Measurements from ENCODE around the gene CCDC170.

The CCDC170 gene

DNA sequence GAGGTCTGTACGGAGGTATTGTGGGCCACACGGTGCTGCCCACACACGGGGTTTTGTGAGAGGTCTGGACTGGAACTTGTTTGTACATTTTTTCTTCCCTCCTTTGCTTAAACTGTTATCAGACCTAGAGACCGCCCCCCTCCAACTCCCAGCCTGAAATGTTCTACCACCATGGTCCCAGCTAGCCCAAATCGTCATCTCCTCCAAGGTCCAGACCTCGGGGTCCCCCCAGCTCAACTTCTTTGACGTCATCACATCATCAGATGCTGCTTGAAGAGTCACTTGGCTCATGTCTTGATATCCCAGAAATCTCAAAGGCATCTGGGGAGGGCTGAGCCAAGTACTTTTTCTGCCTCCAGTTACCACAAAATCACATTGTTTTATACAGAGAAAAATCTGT lies 2.8 kb upstream of the CCDC170 start:
- Histone ChIP-seq H3K4me3 (ENCODE audit: low read depth, low read length) (no peak overlapping the region), H3K9me3 (no peaks in the 10 kb centered on the region), H3K4me1 (no peaks in the 10 kb centered on the region), H3K27me3 (peaks cover 75% of the 10 kb centered on the region), H3K36me3 (no peaks in the 10 kb centered on the region)
- TF ChIP-seq, protein P1, sequence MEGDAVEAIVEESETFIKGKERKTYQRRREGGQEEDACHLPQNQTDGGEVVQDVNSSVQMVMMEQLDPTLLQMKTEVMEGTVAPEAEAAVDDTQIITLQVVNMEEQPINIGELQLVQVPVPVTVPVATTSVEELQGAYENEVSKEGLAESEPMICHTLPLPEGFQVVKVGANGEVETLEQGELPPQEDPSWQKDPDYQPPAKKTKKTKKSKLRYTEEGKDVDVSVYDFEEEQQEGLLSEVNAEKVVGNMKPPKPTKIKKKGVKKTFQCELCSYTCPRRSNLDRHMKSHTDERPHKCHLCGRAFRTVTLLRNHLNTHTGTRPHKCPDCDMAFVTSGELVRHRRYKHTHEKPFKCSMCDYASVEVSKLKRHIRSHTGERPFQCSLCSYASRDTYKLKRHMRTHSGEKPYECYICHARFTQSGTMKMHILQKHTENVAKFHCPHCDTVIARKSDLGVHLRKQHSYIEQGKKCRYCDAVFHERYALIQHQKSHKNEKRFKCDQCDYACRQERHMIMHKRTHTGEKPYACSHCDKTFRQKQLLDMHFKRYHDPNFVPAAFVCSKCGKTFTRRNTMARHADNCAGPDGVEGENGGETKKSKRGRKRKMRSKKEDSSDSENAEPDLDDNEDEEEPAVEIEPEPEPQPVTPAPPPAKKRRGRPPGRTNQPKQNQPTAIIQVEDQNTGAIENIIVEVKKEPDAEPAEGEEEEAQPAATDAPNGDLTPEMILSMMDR (IDR thresholded peaks at IDR 0.05; ENCODE audit: low read depth, low read length) = no peak
- no peak for DNase-seq

DNA sequence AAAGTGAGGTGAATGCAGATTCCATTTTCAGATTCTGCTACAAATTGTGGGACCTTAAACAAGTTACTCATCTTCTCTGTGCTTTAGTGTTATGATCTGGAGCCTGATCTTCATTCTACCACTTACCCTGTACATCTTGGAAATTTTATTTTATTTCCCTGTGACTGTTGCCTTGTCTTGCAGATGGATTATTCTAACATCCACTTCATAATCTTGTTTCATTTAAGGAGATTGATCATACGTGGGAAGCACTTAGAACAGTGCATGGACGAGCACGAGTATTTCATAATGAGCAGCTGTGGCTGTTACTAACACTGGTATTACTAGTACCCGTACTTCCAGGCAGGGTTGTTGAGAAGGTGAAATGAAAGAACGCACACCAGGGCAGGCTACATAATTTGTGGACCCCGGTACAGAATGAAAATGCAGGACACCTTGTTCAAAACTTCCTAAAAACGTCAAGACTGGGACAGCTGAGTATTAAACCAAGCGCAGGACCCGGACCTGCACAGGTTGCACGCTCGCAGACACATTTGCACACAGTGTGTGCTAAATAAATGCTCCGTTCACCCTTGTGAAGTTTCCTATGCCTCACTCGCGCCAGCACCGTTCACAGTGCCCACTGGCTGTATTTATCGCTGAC lies 535 bp upstream of the CCDC170 start:
- H3K4me3 ChIP-seq (ENCODE audit: low read depth, low read length) = peak overlapping the region; percentile 40
- no peaks in the 10 kb centered on the region for H3K36me3 ChIP-seq
- H3K4me1 ChIP-seq = no peaks in the 10 kb centered on the region
- H3K27me3 ChIP-seq = peaks cover 78% of the 10 kb centered on the region
- no peaks in the 10 kb centered on the region for H3K9me3 ChIP-seq
- TF ChIP-seq, protein P1 (IDR thresholded peaks at IDR 0.05; ENCODE audit: low read depth, low read length) = no peak
- DNase-seq = no peak

DNA sequence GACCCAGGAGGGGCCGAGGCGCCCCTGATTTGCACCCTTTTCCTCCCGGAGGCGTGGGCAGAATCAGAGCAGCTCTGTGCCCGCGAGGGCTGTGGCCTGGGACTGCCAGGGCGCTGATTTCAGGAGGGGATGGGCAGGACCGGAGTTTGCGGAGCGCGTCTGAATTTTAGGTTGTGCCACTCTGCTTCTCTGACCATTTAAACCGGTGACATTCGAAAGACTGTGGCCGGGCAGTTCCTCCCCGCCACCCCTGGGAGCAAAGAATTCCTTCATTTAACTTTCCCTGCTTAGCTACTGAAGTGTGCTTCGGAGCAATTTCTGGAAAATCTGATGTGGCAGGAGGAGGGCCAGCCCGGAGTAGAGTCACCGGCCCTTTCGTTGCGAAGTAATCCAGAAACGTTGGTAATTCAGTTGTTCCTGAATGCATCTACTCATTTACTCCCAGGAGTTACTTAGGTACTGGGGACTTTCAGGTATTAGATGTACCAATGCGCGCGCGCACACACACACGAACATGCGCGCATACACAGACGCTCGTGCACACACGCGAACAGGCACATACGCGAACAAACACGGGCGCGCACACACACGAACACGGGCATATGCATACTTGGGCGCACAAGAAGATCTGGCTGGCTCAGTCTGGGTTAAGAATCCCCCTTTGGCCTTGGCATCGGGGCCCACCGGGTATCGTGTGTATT lies 568 bp downstream of the CCDC170 start:
- no peaks in the 10 kb centered on the region for H3K36me3 ChIP-seq
- TF ChIP-seq, protein P1 (IDR thresholded peaks at IDR 0.05; ENCODE audit: low read depth, low read length) = no peak
- no peaks in the 10 kb centered on the region for H3K9me3 ChIP-seq
- H3K4me1 ChIP-seq = no peaks in the 10 kb centered on the region
- DNase-seq = no peak
- H3K4me3 ChIP-seq (ENCODE audit: low read depth, low read length) = peak overlapping the region; percentile 40
- peaks cover 69% of the 10 kb centered on the region for H3K27me3 ChIP-seq

DNA sequence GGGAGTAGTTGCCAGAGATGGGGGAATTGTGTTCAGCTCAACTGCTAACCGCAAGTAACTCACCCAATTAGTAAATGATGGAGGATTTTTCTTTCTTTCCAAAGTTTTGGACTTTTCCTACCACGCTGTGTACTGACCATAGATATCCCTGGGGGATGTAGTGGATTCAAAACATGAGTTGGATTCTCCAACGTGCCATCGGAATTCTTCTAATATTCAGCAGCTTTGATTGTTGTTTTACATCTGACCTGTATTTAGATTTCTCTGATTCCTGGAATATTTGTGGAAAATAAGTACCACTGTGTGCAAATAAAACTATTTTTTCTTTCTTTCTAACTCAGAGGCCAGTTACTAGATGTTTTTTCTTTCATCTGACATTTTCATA lies 1.1 kb downstream of the CCDC170 start:
- H3K27me3 ChIP-seq = peaks cover 69% of the 10 kb centered on the region
- no peak overlapping the region for H3K4me3 ChIP-seq (ENCODE audit: low read depth, low read length)
- H3K36me3 ChIP-seq = no peaks in the 10 kb centered on the region
- no peak for DNase-seq
- no peaks in the 10 kb centered on the region for H3K9me3 ChIP-seq
- no peaks in the 10 kb centered on the region for H3K4me1 ChIP-seq
- TF ChIP-seq, protein P1 (IDR thresholded peaks at IDR 0.05; ENCODE audit: low read depth, low read length) = no peak

DNA sequence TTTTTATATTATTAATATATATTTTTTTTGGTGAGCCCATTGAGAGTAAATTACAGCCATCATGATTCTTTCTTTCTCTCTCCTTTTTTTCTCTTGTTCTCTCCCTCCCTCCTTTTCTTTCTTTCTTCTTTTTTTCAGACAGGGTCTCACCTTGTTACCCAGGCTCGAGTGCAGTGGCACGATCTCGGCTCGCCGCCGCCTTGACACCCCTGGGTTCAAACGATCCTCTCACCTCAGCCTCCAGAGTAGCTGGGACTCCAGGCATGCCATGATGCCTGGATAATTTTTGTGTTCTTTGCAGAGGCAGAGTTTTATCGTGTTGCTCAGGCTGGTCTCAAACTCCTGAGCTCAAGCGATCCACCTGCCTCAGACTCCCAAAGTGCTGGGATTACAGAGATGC lies 1.6 kb downstream of the CCDC170 start:
- Histone ChIP-seq H3K27me3 (peaks cover 67% of the 10 kb centered on the region), H3K9me3 (no peaks in the 10 kb centered on the region), H3K36me3 (no peaks in the 10 kb centered on the region), H3K4me1 (no peaks in the 10 kb centered on the region), H3K4me3 (ENCODE audit: low read depth, low read length) (no peak overlapping the region)
- TF ChIP-seq, protein P1 (IDR thresholded peaks at IDR 0.05; ENCODE audit: low read depth, low read length) = no peak
- DNase-seq = no peak

DNA sequence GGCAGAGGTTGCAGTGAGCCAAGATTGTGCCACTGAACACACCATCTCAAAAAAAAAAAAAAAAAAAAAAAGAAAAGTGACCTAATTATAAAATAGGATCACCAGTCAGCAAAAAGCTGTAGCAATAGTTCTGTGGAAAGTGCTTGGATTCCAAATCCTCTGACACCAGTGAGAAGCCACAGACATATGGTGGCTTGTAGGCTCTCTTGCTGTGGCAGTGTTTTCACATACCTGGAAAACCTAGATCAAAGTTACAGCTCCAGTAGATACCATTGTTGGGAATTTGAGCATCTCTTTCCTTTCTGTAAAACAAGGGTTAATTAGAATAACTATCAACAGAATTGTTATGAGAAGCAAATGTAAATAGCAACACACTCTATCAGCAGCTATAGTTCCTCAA lies 4.1 kb downstream of the CCDC170 start:
- no peaks in the 10 kb centered on the region for H3K36me3 ChIP-seq
- H3K4me1 ChIP-seq = no peaks in the 10 kb centered on the region
- TF ChIP-seq, protein P1 (IDR thresholded peaks at IDR 0.05; ENCODE audit: low read depth, low read length) = no peak
- no peak for DNase-seq
- H3K27me3 ChIP-seq = peaks cover 46% of the 10 kb centered on the region
- H3K4me3 ChIP-seq (ENCODE audit: low read depth, low read length) = no peak overlapping the region
- no peaks in the 10 kb centered on the region for H3K9me3 ChIP-seq
